Islet of Langerhans (tissue), 1 donor: Measurements from ENCODE around the gene NBPF20.
"Not testable (repeated sequence)": the region's sequence is repeated elsewhere in the genome, so short reads cannot be mapped to it uniquely, and the experiment has no call there.

Source experiments
- FAIRE-seq: peaks from one replicate; lab custom pipeline; 2011; peaks lifted over from hg19 to GRCh38; lab: Jason Lieb, UNC

Gene NBPF20

GRCh38 chr1:145429329-145429728 lies 3.9 kb upstream of the NBPF20 start:
- FAIRE-seq: not testable (repeated sequence)

DNA sequence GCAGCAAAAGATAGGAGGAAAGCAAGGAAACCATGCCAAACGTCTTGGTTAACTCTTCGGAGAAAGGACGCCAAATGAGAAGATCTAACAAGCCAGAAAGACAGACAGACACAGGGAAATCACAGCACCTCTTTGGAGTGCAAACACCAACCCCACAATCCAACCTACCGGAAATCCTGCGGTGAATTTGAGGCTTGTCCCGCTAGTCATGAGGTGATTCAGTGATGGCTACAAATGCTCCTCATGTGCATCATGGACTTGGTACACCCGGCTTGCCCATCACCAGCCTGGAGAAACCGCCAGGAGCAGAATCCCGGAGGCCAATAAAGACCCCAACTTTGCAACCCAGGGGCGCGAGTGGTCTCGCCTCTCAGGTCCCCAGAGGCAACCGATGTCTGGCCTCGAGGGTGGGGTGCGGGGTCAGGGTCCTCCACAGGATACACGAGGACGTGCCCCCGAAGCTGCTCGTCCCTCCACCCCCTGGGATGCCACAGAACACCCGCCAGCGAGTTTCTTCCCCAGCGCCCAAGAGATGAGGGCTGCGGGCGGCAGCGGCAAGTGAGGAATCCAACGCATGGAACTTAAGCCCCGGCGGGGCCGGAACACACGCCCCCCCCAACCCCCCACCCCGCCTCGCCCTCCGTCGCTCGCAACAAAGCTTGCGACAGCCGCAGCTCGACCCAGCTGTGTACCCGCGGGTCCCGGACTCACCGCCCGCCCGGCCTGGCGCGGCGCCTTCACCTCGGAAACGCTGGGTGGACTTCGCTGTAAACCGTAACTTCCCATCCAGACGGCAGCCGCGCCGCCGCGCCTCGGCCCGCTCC lies 579 bp downstream of the NBPF20 start:
- not testable (repeated sequence) for FAIRE-seq

DNA sequence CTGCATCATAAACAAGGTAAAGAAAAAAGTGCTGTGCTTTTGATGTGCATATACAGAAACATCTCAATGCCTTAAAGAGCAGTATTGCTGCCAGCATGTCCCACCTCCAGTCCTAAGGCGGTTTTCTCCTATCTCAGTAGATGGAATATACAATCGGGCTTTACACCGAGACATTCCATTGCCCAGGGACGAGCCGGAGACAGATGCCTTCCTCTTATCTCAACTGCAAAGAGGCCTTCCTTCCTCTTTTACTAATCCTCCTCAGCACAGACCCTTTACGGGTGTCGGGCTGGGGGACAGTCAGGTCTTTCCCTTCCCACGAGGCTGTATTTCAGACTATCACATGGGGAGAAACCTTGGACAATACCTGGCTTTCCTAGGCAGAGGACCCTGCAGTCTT lies 10.3 kb downstream of the NBPF20 start:
- not testable (repeated sequence) for FAIRE-seq

- FAIRE-seq: not testable (repeated sequence)
These were observed 18.1 kb downstream of the NBPF20 start for GRCh38 chr1:145407266-145407665.

- not testable (repeated sequence) for FAIRE-seq
These were observed 20.5 kb downstream of the NBPF20 start for GRCh38 chr1:145404949-145405348.

DNA sequence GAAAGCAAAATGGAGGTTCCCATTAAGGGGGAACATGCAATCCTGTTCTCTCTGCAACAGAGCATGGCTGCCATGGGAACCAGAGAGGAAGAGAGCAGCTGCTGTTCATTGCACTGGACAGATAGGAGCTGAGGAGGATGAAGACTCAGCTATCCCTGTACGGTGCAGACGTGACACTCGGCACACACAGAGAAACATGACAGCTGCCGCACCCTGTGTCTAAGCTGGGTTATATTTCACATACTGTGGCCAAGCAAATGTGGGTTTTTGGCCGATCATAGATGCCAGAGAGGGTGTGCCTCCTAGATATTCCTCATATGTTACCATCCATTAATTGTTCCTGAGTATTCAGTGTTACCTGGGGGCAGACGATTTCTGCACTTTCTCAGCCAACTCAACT lies 24.7 kb downstream of the NBPF20 start:
- FAIRE-seq: not testable (repeated sequence)
